ENCODE measurements around the gene LRRC49. TPM values are rescaled to one million over a fixed set of nuclear protein-coding genes. Genes with fewer than 3 reads are reported as not detected.
"Not testable (repeated sequence)": the region's sequence is repeated elsewhere in the genome, so short reads cannot be mapped to it uniquely, and the experiment has no call there.

Gene LRRC49
- total RNA-seq, 6 experiments from 2014 or later = 6.2 to 13.4 (median 10.2) TPM

DNA sequence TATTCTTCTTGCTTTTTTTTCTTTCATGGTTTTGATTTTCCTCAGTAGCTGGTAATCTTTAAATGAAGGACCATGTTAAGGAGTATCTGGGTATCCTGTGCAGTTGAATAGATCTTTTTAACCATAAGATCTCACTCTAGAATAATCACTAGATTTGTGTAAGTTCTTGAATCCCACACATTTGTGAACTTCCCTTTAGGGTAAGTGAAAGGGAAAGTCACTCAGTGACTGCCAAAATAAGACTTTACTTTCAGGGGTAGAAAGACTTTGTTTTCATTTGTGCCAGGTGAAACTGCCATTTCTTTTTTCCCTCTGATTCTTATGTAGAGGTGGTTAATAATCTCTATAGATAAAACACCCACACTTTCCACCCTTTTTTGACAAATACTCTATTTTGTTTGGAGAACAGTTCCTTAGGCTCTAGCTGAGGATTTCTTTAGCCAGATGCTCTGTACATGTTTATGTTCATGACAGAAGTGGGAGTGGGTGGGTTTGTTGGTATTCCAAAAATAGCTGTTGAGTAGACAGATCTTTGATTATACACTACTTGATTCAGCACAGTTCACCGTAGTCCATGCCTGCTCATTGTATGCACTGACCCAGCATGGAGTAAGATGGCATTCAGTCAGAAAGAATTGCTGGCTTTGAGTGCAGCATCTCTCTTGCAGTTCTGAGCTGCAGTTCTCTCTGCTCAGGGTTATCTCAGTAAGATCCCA lies 28.5 kb downstream of the LRRC49 start:
- no peaks in the 10 kb centered on the region for H3K27me3 Mint-ChIP-seq (ENCODE audit: insufficient read depth)
- TF ChIP-seq, protein P1, sequence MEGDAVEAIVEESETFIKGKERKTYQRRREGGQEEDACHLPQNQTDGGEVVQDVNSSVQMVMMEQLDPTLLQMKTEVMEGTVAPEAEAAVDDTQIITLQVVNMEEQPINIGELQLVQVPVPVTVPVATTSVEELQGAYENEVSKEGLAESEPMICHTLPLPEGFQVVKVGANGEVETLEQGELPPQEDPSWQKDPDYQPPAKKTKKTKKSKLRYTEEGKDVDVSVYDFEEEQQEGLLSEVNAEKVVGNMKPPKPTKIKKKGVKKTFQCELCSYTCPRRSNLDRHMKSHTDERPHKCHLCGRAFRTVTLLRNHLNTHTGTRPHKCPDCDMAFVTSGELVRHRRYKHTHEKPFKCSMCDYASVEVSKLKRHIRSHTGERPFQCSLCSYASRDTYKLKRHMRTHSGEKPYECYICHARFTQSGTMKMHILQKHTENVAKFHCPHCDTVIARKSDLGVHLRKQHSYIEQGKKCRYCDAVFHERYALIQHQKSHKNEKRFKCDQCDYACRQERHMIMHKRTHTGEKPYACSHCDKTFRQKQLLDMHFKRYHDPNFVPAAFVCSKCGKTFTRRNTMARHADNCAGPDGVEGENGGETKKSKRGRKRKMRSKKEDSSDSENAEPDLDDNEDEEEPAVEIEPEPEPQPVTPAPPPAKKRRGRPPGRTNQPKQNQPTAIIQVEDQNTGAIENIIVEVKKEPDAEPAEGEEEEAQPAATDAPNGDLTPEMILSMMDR (IDR thresholded peaks at IDR 0.05) = no peak
- H3K27ac Mint-ChIP-seq = no peak overlapping the region
- peaks cover 13% of the 10 kb centered on the region for H3K36me3 Mint-ChIP-seq (ENCODE audit: low read depth)
- DNase-seq = no peak
- no peaks in the 10 kb centered on the region; the same call in 1 of the 2 replicates for H3K9me3 Mint-ChIP-seq
- H3K4me1 Mint-ChIP-seq (ENCODE audit: low read depth) = peaks cover 34% of the 10 kb centered on the region
- no peak overlapping the region for H3K4me3 Mint-ChIP-seq

DNA sequence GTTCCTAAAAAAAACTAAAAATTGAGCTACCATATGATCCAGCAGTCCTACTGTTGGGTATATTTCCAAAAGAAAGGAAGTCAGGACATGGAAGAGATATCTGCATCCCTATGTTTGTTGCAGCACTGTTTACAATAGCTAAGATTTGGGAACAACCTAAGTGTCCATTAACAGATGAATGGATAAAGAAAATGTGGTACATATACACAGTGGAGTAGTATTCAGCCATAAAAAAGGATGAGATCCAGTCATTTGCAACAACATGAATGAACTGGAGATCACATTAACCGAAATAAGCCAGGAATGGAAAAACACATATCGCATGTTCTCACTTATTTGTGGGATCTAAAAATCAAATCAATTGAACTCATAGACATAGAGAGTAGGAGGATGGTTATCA lies 29.5 kb downstream of the LRRC49 start:
- Mint-ChIP-seq H3K27ac (no peak overlapping the region), H3K27me3 (ENCODE audit: insufficient read depth) (no peaks in the 10 kb centered on the region), H3K4me1 (ENCODE audit: low read depth) (peaks cover 34% of the 10 kb centered on the region), H3K36me3 (ENCODE audit: low read depth) (peaks cover 9% of the 10 kb centered on the region), H3K9me3 (no peaks in the 10 kb centered on the region; the same call in 1 of the 2 replicates), H3K4me3 (no peak overlapping the region)
- TF ChIP-seq, protein P1 (IDR thresholded peaks at IDR 0.05) = no peak
- no peak for DNase-seq

DNA sequence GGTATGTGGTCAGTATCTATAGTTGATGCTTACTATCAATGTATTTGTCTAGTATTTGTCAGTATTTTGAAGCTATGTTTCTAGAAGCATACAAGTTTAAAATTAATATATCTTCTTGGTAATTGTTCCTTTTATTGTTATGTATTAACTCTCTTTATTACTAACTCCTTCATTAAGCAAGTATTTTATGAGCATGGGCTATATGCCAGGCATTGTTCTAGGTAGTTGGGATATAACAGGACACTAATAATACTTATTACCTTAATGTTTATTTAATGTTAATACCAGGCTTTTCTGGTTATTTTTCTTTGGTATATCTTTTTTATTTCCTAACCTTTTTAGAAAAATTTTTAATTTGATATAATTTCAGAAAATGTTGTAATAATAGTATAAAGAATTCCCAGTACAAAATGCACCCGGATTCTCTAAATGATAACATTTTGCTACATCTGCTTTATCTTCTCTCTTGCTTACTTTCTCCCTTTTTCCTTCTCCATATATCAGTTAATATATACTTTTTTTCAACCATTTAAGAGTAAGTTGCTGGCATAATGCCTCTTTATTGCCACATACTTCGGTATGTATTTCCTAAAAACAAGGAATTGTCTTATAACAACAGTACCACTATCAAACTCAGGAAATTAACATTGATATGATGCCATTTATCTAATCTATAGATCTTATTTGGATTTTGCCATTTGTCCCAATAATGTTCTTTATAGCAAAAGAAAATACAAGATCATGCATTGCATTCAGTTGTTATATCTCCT lies 30.9 kb downstream of the LRRC49 start:
- H3K9me3 Mint-ChIP-seq = no peaks in the 10 kb centered on the region; the same call in 1 of the 2 replicates
- DNase-seq = no peak
- no peaks in the 10 kb centered on the region for H3K27me3 Mint-ChIP-seq (ENCODE audit: insufficient read depth)
- no peak overlapping the region for H3K4me3 Mint-ChIP-seq
- TF ChIP-seq, protein P1 (IDR thresholded peaks at IDR 0.05) = no peak
- no peak overlapping the region for H3K27ac Mint-ChIP-seq
- H3K36me3 Mint-ChIP-seq (ENCODE audit: low read depth) = peaks cover 7% of the 10 kb centered on the region
- peaks cover 34% of the 10 kb centered on the region for H3K4me1 Mint-ChIP-seq (ENCODE audit: low read depth)

DNA sequence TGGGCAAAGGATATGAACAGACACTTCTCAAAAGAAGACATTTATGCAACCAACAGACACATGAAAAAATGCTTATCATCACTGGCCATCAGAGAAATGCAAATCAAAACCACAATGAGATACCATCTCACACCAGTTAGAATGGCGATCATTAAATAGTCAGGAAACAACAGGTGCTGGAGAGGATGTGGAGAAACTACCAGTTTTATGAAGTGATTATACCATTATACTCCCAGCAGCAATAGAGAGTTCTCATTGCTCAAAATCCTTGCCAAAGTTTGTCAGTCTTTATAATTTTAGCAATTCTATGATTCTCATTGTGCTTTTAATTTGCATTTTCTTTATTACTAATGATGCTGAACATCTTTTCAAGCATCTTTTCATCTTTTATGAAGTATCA lies 34.3 kb downstream of the LRRC49 start:
- DNase-seq; H3K27me3 Mint-ChIP-seq (ENCODE audit: insufficient read depth); H3K4me1 Mint-ChIP-seq (ENCODE audit: low read depth); H3K27ac Mint-ChIP-seq; H3K4me3 Mint-ChIP-seq; H3K9me3 Mint-ChIP-seq; H3K36me3 Mint-ChIP-seq (ENCODE audit: low read depth): not testable (repeated sequence)

DNA sequence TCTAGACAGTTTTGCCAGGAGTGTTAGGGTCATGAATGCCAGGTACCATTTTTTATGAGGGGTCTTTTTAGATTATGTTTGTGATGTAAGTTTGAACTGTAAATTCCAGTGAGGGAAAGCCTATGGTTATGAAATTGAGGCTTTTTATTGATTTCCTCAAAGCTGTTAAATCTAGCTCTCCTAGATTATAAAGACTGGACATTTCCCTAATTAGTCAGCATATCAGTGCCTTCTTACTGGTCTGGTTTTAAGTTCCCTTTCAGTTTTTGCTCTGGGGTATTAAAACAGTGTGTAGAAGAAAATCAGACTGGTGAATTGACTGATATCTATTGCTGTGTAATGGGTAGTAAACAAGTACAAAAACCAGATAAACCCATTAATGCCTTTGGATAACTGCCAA lies 39.2 kb downstream of the LRRC49 start:
- Mint-ChIP-seq H3K27ac (no peak overlapping the region), H3K4me1 (ENCODE audit: low read depth) (peaks cover 13% of the 10 kb centered on the region; the same call in 1 of the 2 replicates), H3K9me3 (no peaks in the 10 kb centered on the region), H3K36me3 (ENCODE audit: low read depth) (0 out of 2 replicates have a peak, but pooled peaks cover 5% of the 10 kb centered on the region), H3K4me3 (no peak overlapping the region), H3K27me3 (ENCODE audit: insufficient read depth) (no peaks in the 10 kb centered on the region; the same call in 1 of the 2 replicates)
- DNase-seq = no peak
- TF ChIP-seq, protein P1 (IDR thresholded peaks at IDR 0.05) = no peak

DNA sequence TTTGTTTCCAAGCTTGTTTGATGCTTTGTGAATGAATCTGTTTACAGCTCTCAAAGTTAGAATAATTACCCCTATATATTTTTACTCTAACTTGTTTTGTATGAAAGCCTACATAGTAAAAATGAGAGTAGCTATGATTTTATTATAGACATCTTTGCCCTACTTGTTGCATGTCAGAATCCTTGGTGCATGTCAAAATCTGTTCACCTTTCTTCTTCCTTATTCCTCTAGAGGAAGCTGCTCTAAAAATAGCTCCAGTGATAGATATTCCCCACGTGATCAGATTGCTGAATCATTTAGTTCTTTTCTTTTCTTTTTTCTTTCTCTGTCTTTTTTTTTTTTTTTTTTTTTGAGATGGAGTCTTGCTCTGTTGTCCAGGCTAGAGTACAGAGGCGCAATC lies 39.8 kb downstream of the LRRC49 start:
- H3K9me3 Mint-ChIP-seq = no peaks in the 10 kb centered on the region
- H3K27me3 Mint-ChIP-seq (ENCODE audit: insufficient read depth) = no peaks in the 10 kb centered on the region; the same call in 1 of the 2 replicates
- no peak overlapping the region for H3K4me3 Mint-ChIP-seq
- H3K36me3 Mint-ChIP-seq (ENCODE audit: low read depth) = 0 out of 2 replicates have a peak, but pooled peaks cover 5% of the 10 kb centered on the region
- TF ChIP-seq, protein P1 (IDR thresholded peaks at IDR 0.05) = no peak
- H3K27ac Mint-ChIP-seq = no peak overlapping the region
- H3K4me1 Mint-ChIP-seq (ENCODE audit: low read depth) = peaks cover 14% of the 10 kb centered on the region; the same call in 1 of the 2 replicates
- DNase-seq = no peak
